GM23248 (cell line): Measurements from ENCODE around the gene LCN12.

Experiments used
- EZH2 ChIP-seq: fragments of 200-600 bp; sonication (generic); IDR thresholded peaks from 2 replicates; pipeline ENCODE4 v1.6.1; 2018; ENCODE audit warnings: antibody characterized with exemption, mild to moderate bottlenecking; ENCODE audit not compliant: insufficient read depth, poor library complexity, severe bottlenecking
- EZH2phosphoT487 ChIP-seq: fragments of 200-600 bp; sonication (generic); IDR thresholded peaks from 2 replicates; pipeline ENCODE4 v1.6.1; 2018; ENCODE audit warnings: antibody characterized with exemption, moderate library complexity, mild to moderate bottlenecking, low read depth; ENCODE audit not compliant: insufficient read depth

GRCh38 chr9:136956604-136957003 lies 4.5 kb downstream of the LCN12 start:
- TF ChIP-seq EZH2 = no peak
- TF ChIP-seq EZH2phosphoT487 = no peak
